ENCODE measurements around the gene PIH1D1. TPM values are rescaled to one million over a fixed set of nuclear protein-coding genes. Genes with fewer than 3 reads are reported as not detected.

The PIH1D1 gene
- total and polyA plus RNA-seq, 2 of the 8 experiments (the other 6 are each of a cell fraction or from before 2014, with no cell fraction given), result 146 to 195 TPM

DNA sequence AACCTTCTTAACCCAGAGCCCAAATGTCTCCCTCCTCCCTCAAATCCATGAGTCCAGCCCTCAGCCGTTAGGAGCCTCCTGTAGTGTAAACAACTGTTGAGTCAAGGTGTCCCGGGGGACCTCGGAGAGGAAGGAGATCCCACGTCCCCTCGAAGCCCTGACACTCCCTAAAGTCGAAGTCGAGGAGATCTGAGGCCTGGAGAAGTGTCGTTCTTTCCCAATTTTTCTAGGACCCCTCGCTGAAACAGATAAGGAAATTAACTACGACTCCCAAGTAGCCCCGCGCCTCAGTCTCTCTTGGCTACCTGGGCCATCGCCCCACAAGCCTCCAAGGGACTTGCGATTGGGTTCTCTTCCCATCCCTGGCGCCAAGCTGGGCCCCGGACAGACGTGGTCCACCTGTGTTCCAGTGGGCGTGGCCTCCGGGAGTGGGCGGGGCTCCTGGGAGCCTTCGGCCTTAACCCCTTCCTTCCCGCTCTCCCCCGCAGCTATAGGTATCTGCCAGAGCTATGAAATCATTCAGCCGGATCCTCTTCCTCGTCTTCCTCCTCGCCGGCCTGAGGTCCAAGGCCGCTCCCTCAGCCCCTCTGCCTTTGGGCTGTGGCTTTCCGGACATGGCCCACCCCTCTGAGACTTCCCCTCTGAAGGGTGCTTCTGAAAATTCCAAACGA, 25.6 kb downstream of the PIH1D1 start:
- 16% methylated on average over 30 of the region's 30 CpGs; no CpG with 5 or more reads in 1 of the 2 experiments for WGBS, 2 experiments (ENCODE audit: extremely low coverage in 1 of 2, insufficient coverage in 1 of 2, insufficient read length in 1 of 2, insufficient replicate concordance in 2 of 2, low coverage in 1 of 2, low lambda C conversion rate in 2 of 2, missing lambda C conversion rate in 1 of 2)
- TF ChIP-seq PHF8 (conservative IDR thresholded peaks at IDR 0.05; ENCODE audit: low read depth, low read length), result 0 out of 2 replicates have a peak, but pooled peaks have one; percentile 17
- no peak for TF ChIP-seq CBX5 (IDR thresholded peaks at IDR 0.05; ENCODE audit: low read depth, low read length)
- 0 out of 4 replicates have a peak, but pooled peaks of 1 of the 2 experiments have one; percentile 20 for TF ChIP-seq HDAC2 (IDR thresholded peaks at IDR 0.05; ENCODE audit: borderline replicate concordance in 1 of 2, low read depth in 2 of 2, low read length in 2 of 2)
- peak; percentile 29; the same call in 1 of the 2 replicates for TF ChIP-seq MAX (IDR thresholded peaks at IDR 0.05)
- TF ChIP-seq SP4 (IDR thresholded peaks at IDR 0.05; ENCODE audit: low read length), result peak; percentile 81
- no peak for TF ChIP-seq SUZ12 (IDR thresholded peaks at IDR 0.05; ENCODE audit: low read length)
- peak in 1 of 2 experiments; percentile 20; a peak in 1 of 4 replicates for TF ChIP-seq RAD21 (IDR thresholded peaks at IDR 0.05 in 1 of 2, conservative IDR thresholded peaks at IDR 0.05 in 1 of 2; ENCODE audit: low read depth in 2 of 2, low read length in 2 of 2)
- TF ChIP-seq EGR1 (IDR thresholded peaks at IDR 0.05; ENCODE audit: borderline replicate concordance, low read depth, low read length), result peak; percentile 87
- TF ChIP-seq TCF12 (IDR thresholded peaks at IDR 0.05; ENCODE audit: low read depth, low read length), result 0 out of 2 replicates have a peak, but pooled peaks have one; percentile 42
- no peak for TF ChIP-seq CHD2 (IDR thresholded peaks at IDR 0.05; ENCODE audit: low read length)
- peak; percentile 99 for TF ChIP-seq SP1 (IDR thresholded peaks at IDR 0.05; ENCODE audit: low read depth, low read length)

More for the DNA sequence above, 25.6 kb downstream of the PIH1D1 start:
- Histone ChIP-seq H3K36me3 (ENCODE audit: control insufficient read depth in 2 of 4, insufficient read depth in 4 of 4, low read length in 3 of 4) (no peaks in the 10 kb centered on the region), H2BK120ac (replicated peaks; ENCODE audit: low read depth, low read length) (no peak overlapping the region), H4K8ac (ENCODE audit: extremely low read depth, insufficient read depth, low read length) (no peak overlapping the region; the same call in 1 of the 2 replicates), H3K27me3 (replicated peaks in 1 of 4; ENCODE audit: control insufficient read depth in 3 of 4, extremely low read depth in 1 of 4, insufficient read depth in 3 of 4, low read length in 3 of 4) (peaks cover 23 to 61% (median 57%) of the 10 kb centered on the region in 4 experiments), H3K9me3 (ENCODE audit: insufficient read depth in 2 of 2, low read depth in 1 of 2, low read length in 1 of 2) (no peaks in the 10 kb centered on the region), H3K79me2 (ENCODE audit: control insufficient read depth in 1 of 2, insufficient read depth in 2 of 2, low read length in 2 of 2) (no peaks in the 10 kb centered on the region), H3K4me2 (ENCODE audit: insufficient read depth in 1 of 2, low read depth in 2 of 2, low read length in 2 of 2) (peak overlapping the region; percentile 57 to 97), H2BK15ac (ENCODE audit: low read length) (no peak overlapping the region), H3K4ac (replicated peaks; ENCODE audit: insufficient read length, low read depth, low read length) (peak overlapping the region; percentile 58), H3K56ac (replicated peaks; ENCODE audit: insufficient read length, low read depth, low read length) (no peak overlapping the region), H3K23ac (ENCODE audit: insufficient read length) (no peak overlapping the region), H3K4me3 (ENCODE audit: extremely low read depth in 1 of 4, insufficient read depth in 2 of 4, low read depth in 3 of 4, low read length in 4 of 4) (peak overlapping the region; percentile 5 to 52 (median 23); a peak in 5 of 8 replicates), H2BK5ac (ENCODE audit: low read depth, low read length) (peak overlapping the region; percentile 63; the same call in 1 of the 2 replicates), H4K5ac (ENCODE audit: insufficient read length, low read depth, low read length) (no peak overlapping the region), H3K18ac (ENCODE audit: extremely low read depth, low read length) (peak overlapping the region; percentile 71), H2AFZ (ENCODE audit: low read length) (0 out of 2 replicates have a peak overlapping the region, but pooled peaks have one; percentile 52), H2BK20ac (ENCODE audit: low read length) (peak overlapping the region; percentile 11; the same call in 1 of the 2 replicates), H3K9ac (replicated peaks in 1 of 4; ENCODE audit: extremely low read depth in 1 of 4, low read depth in 3 of 4, low read length in 3 of 4) (no peak overlapping the region), H2AK5ac (ENCODE audit: low read depth, low read length) (peak overlapping the region; percentile 70; the same call in 1 of the 2 replicates), H4K20me1 (replicated peaks in 1 of 2; ENCODE audit: control insufficient read depth in 1 of 2, insufficient read depth in 2 of 2, low read length in 2 of 2) (no peaks in the 10 kb centered on the region), H3K23me2 (ENCODE audit: low read depth, low read length) (peaks cover 21% of the 10 kb centered on the region), H4K91ac (replicated peaks; ENCODE audit: insufficient read length, low read length) (no peak overlapping the region), H3K27ac (ENCODE audit: low read depth, low read length) (no peak overlapping the region), H3K79me1 (ENCODE audit: low read depth, low read length) (no peaks in the 10 kb centered on the region), H3K14ac (ENCODE audit: insufficient read length) (no peak overlapping the region), H3K4me1 (replicated peaks in 1 of 4; ENCODE audit: control insufficient read depth in 3 of 4, insufficient read depth in 4 of 4, low read length in 3 of 4) (peaks cover 4 to 41% (median 23%) of the 10 kb centered on the region in 4 experiments), H2BK12ac (ENCODE audit: low read depth, low read length) (peak overlapping the region; percentile 94; the same call in 1 of the 2 replicates)
- ChIA-PET POLR2A (ENCODE audit: partially characterized antibody) (interaction anchor here (0.9 to 5.0 kb wide), 15 partner anchors 9 to 87 kb away, joined by 3 to 21 read pairs (median 4); partner anchors contain the start of genes PIH1D1 and TEAD2), CTCF (ENCODE audit: partially characterized antibody) (interaction anchor here (0.5 to 5.2 kb wide), 9 partner anchors 9 to 741 kb away, joined by 3 to 49 read pairs (median 8); partner anchors contain the start of gene SLC17A7)
- peak; percentile 84 to 100 for DNase-seq (ENCODE audit: low read depth in 1 of 2, low spot score in 2 of 2)
- peak; percentile 75 for FAIRE-seq

Data from H1 (cell line).